Caco-2 (cell line): Measurements from ENCODE around the gene ZNF382. TPM values are rescaled to one million over a fixed set of nuclear protein-coding genes. Genes with fewer than 3 reads are reported as not detected.

Source experiments
- BruUV-seq: library from RNA; stranded (reverse); fragments of 400-500 nt; replicated peaks from 2 replicates; lab custom pipeline; 2021; lab: Mats Ljungman, UMichigan
- CTCF ChIA-PET: fragments of 300-600 bp; sonication (Branson Sonifier 250); formaldehyde crosslinking; loops from one replicate; lab custom pipeline; 2022; ENCODE audit warnings: antibody characterized with exemption; lab: Charles Lee
- POLR2A ChIA-PET: fragments of 300-600 bp; sonication (Branson Sonifier 250); formaldehyde crosslinking; loops from one replicate; lab custom pipeline; 2022; ENCODE audit warnings: antibody characterized with exemption; lab: Charles Lee
- DNase-seq, 2 experiments: peaks; one replicate each; pipeline versions ENCODE4 v3.0.0 to v3.0.0-alpha.2; 2020 to 2022
- H3K27me3 ChIP-seq: replicated peaks from 2 replicates; pipeline ENCODE4 v1.6.0; 2011; ENCODE audit warnings: low read length; ENCODE audit not compliant: control insufficient read depth, insufficient read depth
- H3K36me3 ChIP-seq: 2 replicates; pipeline ENCODE4 v1.5.1; 2011; ENCODE audit warnings: low read length; ENCODE audit not compliant: control insufficient read depth, insufficient read depth
- H3K4me1 ChIP-seq: fragments of 250-450 bp; sonication (Bioruptor Pico); 2 replicates; pipeline ENCODE4 v1.5.1; 2020; ENCODE audit warnings: mild to moderate bottlenecking
- H3K4me3 ChIP-seq: 2 replicates; pipeline ENCODE4 v1.5.1; 2011; ENCODE audit warnings: low read depth, mild to moderate bottlenecking, control low read depth, low read length
- H3K9me3 ChIP-seq: fragments of 250-450 bp; sonication (Bioruptor Pico); 2 replicates; pipeline ENCODE4 v1.5.1; 2020; ENCODE audit warnings: mild to moderate bottlenecking, moderate library complexity
- H3K27ac Mint-ChIP-seq: one replicate; pipeline ENCODE4 v1.8.0; 2022; ENCODE audit warnings: mixed read lengths; ENCODE audit not compliant: unreplicated experiment
- H3K27me3 Mint-ChIP-seq: one replicate; pipeline ENCODE4 v1.8.0; 2022; ENCODE audit warnings: mixed read lengths; ENCODE audit not compliant: insufficient read depth, unreplicated experiment
- H3K36me3 Mint-ChIP-seq: one replicate; pipeline ENCODE4 v1.8.0; 2022; ENCODE audit warnings: mild to moderate bottlenecking, mixed read lengths; ENCODE audit not compliant: insufficient read depth, unreplicated experiment
- H3K4me1 Mint-ChIP-seq: one replicate; pipeline ENCODE4 v1.8.0; 2022; ENCODE audit warnings: low read depth, mixed read lengths; ENCODE audit not compliant: unreplicated experiment
- H3K4me3 Mint-ChIP-seq: one replicate; pipeline ENCODE4 v1.8.0; 2022; ENCODE audit warnings: mild to moderate bottlenecking, moderate library complexity, mixed read lengths; ENCODE audit not compliant: unreplicated experiment
- H3K9me3 Mint-ChIP-seq: one replicate; pipeline ENCODE4 v1.8.0; 2022; ENCODE audit warnings: mixed read lengths; ENCODE audit not compliant: unreplicated experiment
- CTCF ChIP-seq, 2 experiments: fragments of 200-600 bp in 1 of 2; IDR thresholded peaks; 1 replicate in 1 of 2; 2 replicates in 1 of 2; pipeline versions ENCODE4 v1.5.1 to v1.8.0; 2011 to 2022; ENCODE audit warnings: antibody characterized with exemption in 1 of 2, control low read depth in 1 of 2, inconsistent platforms in 1 of 2, low read depth in 1 of 2, low read length in 1 of 2, mild to moderate bottlenecking in 1 of 2, moderate library complexity in 1 of 2; ENCODE audit not compliant: insufficient read depth in 1 of 2, severe bottlenecking in 1 of 2, unreplicated experiment in 1 of 2
- intact Hi-C: fragments of 100-400 bp; cut with micrococcal nuclease; formaldehyde crosslinking; loops from one replicate; pipeline ENCODE4 v1.10.0; 2022; ENCODE audit not compliant: unreplicated experiment
- total RNA-seq: library from RNA; stranded (reverse); gene quantifications from 2 replicates; pipeline ENCODE4 v1.2.3, GENCODE V29; 2022

ZNF382 gene
- total RNA-seq, 1 experiment from 2014 or later: 0.50 TPM

GRCh38 chr19:36672368-36672767 lies 67.3 kb downstream of the ZNF382 start:
- Histone ChIP-seq H3K9me3 (0 out of 2 replicates have a peak, but pooled peaks cover 4% of the 10 kb centered on the region), H3K27me3 (no peaks in the 10 kb centered on the region), H3K4me3 (no peak overlapping the region), H3K36me3 (no peaks in the 10 kb centered on the region), H3K4me1 (no peaks in the 10 kb centered on the region)
- Mint-ChIP-seq H3K4me3 (no peak overlapping the region), H3K9me3 (peaks cover 14% of the 10 kb centered on the region), H3K4me1 (no peaks in the 10 kb centered on the region), H3K36me3 (no peaks in the 10 kb centered on the region), H3K27ac (no peak overlapping the region), H3K27me3 (no peaks in the 10 kb centered on the region)
- TF ChIP-seq CTCF (IDR thresholded peaks at IDR 0.05; ENCODE audit: insufficient read depth in 1 of 2, low read depth in 1 of 2, low read length in 1 of 2, severe bottlenecking in 1 of 2, unreplicated experiment in 1 of 2): no peak
- CTCF ChIA-PET: no interaction called here
- intact Hi-C loops: no loop called here
- POLR2A ChIA-PET: no interaction called here
- no peak for DNase-seq
- BruUV-seq: no TSS peak

- H3K4me1 Mint-ChIP-seq: no peaks in the 10 kb centered on the region
- H3K4me1 ChIP-seq: no peaks in the 10 kb centered on the region
- H3K27me3 ChIP-seq: no peaks in the 10 kb centered on the region
- H3K27me3 Mint-ChIP-seq: no peaks in the 10 kb centered on the region
- no peak for TF ChIP-seq CTCF (IDR thresholded peaks at IDR 0.05; ENCODE audit: insufficient read depth in 1 of 2, low read depth in 1 of 2, low read length in 1 of 2, severe bottlenecking in 1 of 2, unreplicated experiment in 1 of 2)
- H3K4me3 Mint-ChIP-seq: no peak overlapping the region
- H3K9me3 Mint-ChIP-seq: peaks cover 15% of the 10 kb centered on the region
- intact Hi-C loops: no loop called here
- H3K36me3 Mint-ChIP-seq: peaks cover 6% of the 10 kb centered on the region
- H3K27ac Mint-ChIP-seq: no peak overlapping the region
- no TSS peak for BruUV-seq
- no peak for DNase-seq
- ChIA-PET POLR2A (no interaction called here), CTCF (no interaction called here)
- no peak overlapping the region for H3K4me3 ChIP-seq
- peaks cover 5% of the 10 kb centered on the region; the same call in 1 of the 2 replicates for H3K9me3 ChIP-seq
- no peaks in the 10 kb centered on the region for H3K36me3 ChIP-seq
These were observed 69.1 kb downstream of the ZNF382 start for GRCh38 chr19:36674201-36674600.

GRCh38 chr19:36679455-36679854 lies 74.3 kb downstream of the ZNF382 start:
- Mint-ChIP-seq H3K27ac (no peak overlapping the region), H3K4me1 (no peaks in the 10 kb centered on the region), H3K27me3 (no peaks in the 10 kb centered on the region), H3K9me3 (peaks cover 47% of the 10 kb centered on the region), H3K36me3 (peaks cover 12% of the 10 kb centered on the region), H3K4me3 (no peak overlapping the region)
- no peak for TF ChIP-seq CTCF (IDR thresholded peaks at IDR 0.05; ENCODE audit: insufficient read depth in 1 of 2, low read depth in 1 of 2, low read length in 1 of 2, severe bottlenecking in 1 of 2, unreplicated experiment in 1 of 2)
- peaks cover 8% of the 10 kb centered on the region; the same call in 1 of the 2 replicates for H3K9me3 ChIP-seq
- no peak overlapping the region for H3K4me3 ChIP-seq
- H3K36me3 ChIP-seq: no peaks in the 10 kb centered on the region
- ChIA-PET POLR2A (no interaction called here), CTCF (no interaction called here)
- DNase-seq: no peak
- no peaks in the 10 kb centered on the region for H3K27me3 ChIP-seq
- intact Hi-C loops: no loop called here
- no peaks in the 10 kb centered on the region for H3K4me1 ChIP-seq
- BruUV-seq: no TSS peak

Other genes with a start within 250 kb of the ZNF382 start
- 3.5 and 4.0 TPM in 2 replicates for gene ZFP14, start 226.1 kb upstream of the ZNF382 start, total RNA-seq
- gene ZFP82, start 186.7 kb upstream of the ZNF382 start, total RNA-seq: 3.6 and 3.7 TPM in 2 replicates
- gene ZNF566, start 115.8 kb upstream of the ZNF382 start, total RNA-seq: 10.0 and 11.6 TPM in 2 replicates
- 12.5 and 13.2 TPM in 2 replicates for gene ZNF260, start 77.0 kb upstream of the ZNF382 start, total RNA-seq
- gene ZNF529, start 32.0 kb upstream of the ZNF382 start, total RNA-seq: 5.6 and 10.5 TPM in 2 replicates
- gene ZNF461, start 61.5 kb downstream of the ZNF382 start, total RNA-seq: 6.5 and 8.5 TPM in 2 replicates
- 8.6 and 9.0 TPM in 2 replicates for gene ZNF567, start 82.3 kb downstream of the ZNF382 start, total RNA-seq
- 7.2 and 7.8 TPM in 2 replicates for gene ZNF850, start 167.5 kb downstream of the ZNF382 start, total RNA-seq
- 0.20 and 0.56 TPM in 2 replicates for gene ZNF790, start 233.1 kb downstream of the ZNF382 start, total RNA-seq
- gene ZNF345, start 245.6 kb downstream of the ZNF382 start, total RNA-seq: 0.23 and 0.32 TPM in 2 replicates